T-helper 22 cell (primary cell): ENCODE results near the gene CCDC187.

Experiments used
- DNase-seq: peaks from one replicate; pipeline ENCODE4 v3.0.0-alpha.2; 2020; ENCODE audit warnings: low read depth

The CCDC187 gene

DNA sequence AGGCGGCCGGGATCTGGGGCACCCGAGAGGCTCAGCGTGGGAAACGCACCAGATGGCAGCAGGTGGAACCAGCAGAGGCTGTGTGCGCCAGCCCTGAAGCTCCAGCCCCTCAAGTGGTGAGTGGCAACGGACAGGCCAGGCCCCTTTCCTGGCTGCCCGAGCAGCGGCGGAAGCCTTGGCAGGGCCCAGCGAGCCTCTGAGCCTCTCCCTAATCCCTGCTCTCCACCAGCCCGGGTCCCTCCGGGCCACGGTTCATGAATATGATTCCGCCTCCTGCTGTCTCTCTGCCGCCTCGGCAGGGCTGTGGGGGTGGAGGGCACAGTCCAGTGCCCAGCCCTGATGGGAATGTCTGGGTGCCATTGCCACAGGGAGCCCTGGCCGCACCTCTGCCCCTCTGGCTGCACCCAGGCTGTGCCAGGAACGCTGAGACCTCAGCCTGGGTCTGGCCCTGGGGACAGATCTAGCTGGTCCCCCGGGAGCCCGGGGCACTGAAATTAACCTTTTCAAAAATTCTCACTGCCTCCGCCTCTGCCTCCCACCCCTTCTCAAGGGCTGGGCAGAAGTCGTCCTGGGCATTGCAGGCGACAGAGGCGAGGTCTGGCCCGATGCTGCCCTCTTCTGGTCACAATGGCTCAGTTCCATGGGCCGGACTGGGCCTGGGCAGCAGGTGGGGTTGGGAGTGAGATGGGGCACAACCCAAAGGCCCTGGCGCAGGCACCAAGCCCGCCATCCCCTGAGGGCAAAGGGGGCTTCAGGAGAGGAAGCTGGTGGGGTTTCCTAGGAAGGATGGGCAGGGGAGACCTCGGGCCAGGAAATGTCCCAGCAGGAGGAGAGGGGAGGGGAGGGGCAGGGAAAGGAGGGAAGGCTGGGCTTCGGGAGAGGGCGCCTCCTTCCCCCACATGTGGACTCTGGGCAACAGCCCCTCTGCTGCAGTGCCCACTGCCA lies 20.3 kb downstream of the CCDC187 start:
- peak; percentile 25 for DNase-seq

- DNase-seq: no peak
These were observed 21.5 kb downstream of the CCDC187 start for GRCh38 chr9:136282272-136282861.

DNA sequence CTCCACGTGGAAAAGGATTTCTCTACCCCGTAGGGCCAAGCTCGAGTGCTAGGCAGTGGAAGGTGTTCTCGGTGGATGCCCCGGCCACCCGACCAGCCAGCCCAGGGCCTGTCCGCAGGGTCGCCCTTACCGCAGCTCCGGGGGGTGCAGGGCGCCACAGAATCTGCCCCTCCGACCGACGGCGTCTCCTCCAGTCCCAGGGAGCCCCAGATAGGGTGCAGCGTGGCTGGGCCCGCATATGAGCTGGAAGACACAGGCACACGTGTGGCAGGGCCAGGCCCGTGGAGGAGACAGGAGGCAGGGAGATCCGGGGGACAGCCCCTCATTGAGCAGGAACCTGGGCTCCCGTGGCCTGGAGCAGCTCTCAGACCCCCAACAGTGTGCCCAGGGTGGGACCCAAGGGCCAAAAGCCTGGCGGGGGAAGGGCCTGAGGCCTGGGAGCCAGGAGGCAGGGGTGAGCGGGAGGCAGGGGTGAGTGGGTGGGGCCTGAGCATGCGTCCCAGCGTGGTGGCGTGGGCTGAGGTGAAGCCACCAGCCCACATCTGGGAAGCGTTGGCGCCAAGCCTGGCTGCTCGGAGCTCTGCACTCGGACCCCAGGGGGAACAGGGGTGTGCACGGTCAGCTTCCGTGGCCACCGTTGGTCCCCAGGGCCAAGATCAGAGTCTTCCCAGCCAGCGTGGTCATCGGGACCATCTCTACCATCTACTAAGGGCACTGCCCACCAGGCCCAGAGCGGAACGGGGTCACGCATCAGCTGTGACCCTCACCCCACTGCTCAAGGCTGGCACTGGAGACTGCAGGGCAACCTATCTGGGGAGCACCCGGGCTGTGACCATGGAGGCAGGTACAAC lies 22.2 kb downstream of the CCDC187 start:
- DNase-seq: no peak

GRCh38 chr9:136280535-136281315 lies 23.2 kb downstream of the CCDC187 start:
- DNase-seq: no peak

DNA sequence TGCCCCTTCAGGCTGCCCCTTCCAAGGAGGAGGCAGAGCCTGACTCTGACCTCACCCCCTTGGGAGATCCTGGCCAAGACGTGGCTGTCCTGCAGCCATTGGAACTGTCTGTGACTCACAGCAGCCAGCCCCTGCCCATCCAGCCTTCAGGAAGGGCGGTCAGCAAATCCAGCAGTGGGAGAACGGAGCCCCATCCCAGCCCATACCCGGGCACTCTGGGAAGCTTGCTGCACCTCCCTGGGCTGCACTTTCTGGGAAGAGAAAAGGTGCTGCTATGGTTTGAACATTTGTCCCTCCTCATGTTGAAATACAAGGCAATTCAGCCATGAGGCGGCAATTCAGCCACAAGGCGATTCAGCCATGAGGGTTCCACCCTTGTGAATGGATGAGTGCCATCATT lies 24.4 kb downstream of the CCDC187 start:
- DNase-seq: no peak

DNA sequence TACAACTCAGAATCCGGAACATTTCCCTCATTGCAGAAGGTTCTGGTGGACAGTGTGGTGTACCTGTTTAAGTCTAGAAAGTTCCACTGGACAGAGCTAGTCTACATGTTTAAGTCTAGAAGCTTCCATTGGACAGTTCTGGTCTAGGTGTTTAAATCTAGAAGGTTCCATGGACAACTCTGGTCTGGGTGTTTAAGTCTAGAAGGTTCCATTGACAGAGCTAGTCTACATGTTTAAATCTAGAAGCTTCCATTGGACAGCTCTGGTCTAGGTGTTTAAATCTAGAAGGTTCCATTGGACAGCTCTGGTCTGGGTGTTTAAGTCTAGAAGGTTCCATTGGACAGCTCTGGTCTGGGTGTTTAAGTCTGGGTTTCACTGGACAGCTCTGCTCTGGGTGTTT lies 25.0 kb downstream of the CCDC187 start:
- DNase-seq: no peak

- DNase-seq: no peak
These were observed 25.7 kb downstream of the CCDC187 start for GRCh38 chr9:136278221-136278620.

DNA sequence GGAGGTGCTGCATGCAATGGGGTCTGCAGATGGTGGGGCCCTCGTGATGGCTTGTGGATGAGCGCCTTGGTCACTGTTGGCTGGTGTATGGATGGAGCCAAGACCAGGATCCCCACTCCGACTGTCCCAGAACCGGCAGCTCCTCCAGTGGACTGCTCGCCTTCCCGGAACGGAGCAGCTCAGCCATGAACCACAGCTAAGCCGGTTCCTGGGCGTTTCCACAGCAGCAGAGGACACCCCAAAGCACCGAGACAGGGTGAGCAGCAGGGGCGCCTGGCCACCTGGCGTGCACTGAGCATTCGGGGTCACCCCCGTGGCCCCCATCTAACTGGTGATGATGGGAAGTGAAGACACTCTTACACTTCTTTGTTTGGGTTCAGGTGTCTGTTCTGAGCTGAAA lies 26.1 kb downstream of the CCDC187 start:
- DNase-seq: no peak

GRCh38 chr9:136276716-136277115 lies 27.2 kb downstream of the CCDC187 start:
- no peak for DNase-seq

DNA sequence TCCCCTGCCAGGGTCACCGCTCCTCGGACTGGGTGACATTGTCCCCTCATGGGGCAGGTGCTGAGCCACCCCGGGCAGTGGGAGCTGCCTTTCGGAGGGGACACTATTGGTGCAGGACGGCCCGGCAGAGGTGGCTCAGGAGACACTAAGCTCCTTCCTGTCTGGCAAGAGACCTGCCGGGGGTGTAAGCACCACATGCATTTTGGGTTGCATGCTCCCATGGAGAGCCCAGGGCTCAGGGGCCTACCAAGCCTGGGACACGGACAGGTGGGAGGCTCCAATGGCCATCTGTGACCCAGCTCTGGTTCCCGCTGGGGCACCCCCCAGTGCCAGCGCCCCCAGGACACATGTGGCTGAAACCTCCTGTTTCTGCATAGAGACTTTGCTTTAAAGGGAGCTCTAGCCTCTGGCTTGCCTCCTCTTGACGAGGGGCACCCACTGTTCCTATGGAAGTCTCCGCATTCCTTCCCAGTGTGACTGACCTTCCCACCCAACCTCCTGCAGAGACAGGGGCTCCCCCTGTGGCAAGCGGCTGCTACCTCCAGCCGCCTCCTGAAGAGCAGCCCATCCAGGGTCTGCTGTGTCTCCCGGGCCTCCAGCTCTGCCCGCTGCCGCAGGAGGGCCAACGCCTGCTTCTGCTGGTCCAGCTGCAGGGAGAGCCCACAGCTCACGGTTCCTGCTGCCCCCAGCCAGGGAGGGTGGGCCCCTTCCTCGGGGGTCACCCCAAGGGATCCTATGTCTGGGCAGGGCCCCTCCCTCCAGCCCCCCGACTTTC lies 28.1 kb downstream of the CCDC187 start:
- DNase-seq: no peak

DNA sequence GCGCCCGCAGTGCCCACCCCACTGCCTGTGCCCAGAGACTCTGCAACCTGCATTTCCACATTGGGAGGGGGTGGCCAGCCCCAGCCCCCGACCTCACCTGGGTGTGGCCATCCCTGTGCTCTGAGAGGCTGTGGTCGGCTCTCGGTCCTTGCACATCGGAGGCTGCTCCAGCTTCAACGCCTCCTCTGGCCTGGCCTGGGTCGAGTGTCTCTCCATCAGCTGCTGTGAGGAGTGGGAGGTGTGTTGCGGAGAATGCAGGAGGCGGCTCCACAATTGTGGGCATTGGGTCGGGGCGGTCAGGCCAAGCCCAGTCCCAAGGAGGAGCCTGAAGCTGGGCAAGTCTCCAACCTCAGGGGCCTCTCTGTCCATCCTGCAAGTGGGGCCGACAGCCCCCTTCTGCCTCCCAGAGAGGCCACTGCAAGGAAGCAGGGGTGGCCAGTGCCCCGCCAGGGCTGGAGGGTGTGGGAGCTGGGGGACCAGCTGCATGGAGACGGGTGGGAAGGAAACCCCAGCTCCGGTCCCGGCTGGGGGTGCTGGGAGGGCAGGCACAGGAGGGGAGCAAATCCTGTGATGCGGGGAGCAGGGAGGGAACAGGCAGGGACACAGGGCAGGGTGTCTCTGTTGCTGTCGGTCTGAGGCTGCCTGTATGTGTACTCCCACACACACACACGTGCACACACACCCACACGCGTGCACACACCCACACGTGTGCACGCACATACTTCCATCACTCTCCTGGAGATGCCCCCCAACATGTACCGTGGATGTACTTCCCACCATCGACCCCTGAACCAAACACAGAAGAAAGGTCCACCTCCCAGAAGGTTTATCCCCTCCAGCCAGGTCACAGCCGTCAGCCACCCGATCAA lies 28.9 kb downstream of the CCDC187 start:
- no peak for DNase-seq

- no peak for DNase-seq
These were observed 29.7 kb downstream of the CCDC187 start for GRCh38 chr9:136273921-136274785.

DNA sequence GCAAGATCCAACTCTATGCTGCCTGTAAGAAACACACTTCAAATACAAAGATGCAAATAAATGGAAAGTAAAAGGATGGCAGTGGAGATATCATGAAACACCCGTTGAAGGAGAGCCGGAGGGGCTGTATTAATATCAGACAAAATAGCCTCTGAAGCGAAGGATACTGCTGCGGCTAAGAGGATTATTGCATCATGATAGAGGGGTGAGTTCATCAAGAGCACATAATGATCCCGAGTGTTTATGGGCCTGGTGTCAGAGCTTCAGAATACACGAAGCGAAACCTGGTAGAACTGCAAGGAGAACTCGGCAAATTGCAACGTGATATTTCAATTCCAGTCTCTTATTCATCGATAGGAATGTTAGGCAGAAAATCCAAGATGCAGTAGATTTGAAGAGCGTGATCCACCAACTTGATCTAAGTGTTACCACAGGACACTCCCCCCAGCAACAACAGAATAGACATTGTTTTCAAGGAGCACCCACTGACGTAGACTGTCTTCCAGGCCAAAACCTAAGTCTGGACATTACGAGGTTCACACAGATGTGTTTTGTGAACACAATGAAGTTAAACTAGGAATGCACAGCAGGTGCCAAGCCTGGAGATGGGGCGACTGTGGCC lies 30.5 kb downstream of the CCDC187 start:
- no peak for DNase-seq

DNA sequence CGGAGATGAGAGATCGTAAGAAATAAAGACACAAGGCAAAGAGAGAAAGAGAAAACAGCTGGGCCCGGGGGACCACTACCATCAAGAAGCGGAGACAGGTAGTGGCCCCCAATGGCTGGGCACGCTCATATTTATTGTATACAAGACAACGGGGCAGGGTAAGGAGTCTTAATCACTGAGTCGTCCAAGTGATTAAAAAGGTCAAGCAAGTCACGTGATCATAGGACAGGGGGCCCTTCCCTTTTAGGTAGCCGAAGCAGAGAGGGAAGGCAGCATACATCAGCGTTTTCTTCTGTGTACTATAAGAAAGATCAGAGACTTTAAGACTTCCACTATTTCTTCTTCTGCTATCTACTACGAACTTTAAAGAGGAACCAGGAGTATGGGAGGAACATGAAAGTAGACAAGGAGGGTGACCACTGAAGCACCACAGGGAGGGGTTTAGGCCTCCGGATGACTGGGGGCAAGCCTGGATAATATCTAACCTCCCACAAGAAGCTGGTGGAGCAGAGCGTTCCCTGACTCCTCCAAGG lies 33.7 kb downstream of the CCDC187 start:
- no peak for DNase-seq

DNA sequence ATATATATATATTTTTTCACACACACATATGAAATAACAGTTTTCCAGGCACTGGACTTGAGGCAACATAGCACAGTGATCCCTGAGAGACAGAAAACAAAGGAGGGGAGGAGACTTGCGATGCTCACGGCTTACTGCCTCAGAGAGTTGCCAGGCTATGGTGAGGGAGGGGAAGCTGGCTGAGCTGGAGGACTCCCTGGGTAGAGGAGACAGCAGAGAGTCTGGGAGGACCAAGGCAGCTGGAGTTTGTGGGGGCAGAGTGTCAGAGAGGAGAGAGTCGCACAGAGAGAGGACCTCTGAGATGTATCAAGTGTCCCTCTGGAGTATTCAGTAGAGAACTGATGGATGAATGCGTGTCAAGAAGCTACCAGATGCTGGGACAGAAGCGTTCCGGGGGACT lies 35.2 kb downstream of the CCDC187 start:
- no peak for DNase-seq

DNA sequence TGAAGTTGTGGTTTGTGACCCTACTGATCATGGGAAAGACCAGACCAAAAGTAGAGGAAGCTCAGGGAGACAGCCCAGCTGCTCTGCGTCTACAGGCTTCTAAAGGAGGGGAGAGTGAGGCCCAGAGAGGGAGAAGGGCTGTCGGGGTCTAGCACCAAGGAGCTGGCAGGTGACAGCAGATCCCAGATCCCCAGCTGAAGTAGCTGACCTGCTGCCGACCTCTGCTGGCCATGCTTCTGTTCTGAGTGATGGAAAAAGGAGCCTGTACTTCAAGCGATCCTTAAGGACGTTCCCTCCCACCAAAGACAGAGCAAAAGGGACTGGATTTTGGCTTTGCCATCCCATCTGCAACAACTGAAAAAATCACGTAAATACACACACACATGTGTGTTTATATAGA lies 35.6 kb downstream of the CCDC187 start:
- no peak for DNase-seq

- DNase-seq: peak; percentile 73
These were observed 36.4 kb downstream of the CCDC187 start for GRCh38 chr9:136267261-136268111.
